ENCODE measurements around the gene FANCD2.

- TF ChIP-seq, protein P1, sequence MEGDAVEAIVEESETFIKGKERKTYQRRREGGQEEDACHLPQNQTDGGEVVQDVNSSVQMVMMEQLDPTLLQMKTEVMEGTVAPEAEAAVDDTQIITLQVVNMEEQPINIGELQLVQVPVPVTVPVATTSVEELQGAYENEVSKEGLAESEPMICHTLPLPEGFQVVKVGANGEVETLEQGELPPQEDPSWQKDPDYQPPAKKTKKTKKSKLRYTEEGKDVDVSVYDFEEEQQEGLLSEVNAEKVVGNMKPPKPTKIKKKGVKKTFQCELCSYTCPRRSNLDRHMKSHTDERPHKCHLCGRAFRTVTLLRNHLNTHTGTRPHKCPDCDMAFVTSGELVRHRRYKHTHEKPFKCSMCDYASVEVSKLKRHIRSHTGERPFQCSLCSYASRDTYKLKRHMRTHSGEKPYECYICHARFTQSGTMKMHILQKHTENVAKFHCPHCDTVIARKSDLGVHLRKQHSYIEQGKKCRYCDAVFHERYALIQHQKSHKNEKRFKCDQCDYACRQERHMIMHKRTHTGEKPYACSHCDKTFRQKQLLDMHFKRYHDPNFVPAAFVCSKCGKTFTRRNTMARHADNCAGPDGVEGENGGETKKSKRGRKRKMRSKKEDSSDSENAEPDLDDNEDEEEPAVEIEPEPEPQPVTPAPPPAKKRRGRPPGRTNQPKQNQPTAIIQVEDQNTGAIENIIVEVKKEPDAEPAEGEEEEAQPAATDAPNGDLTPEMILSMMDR (IDR thresholded peaks at IDR 0.05) = no peak
- TF ChIP-seq, protein P2, sequence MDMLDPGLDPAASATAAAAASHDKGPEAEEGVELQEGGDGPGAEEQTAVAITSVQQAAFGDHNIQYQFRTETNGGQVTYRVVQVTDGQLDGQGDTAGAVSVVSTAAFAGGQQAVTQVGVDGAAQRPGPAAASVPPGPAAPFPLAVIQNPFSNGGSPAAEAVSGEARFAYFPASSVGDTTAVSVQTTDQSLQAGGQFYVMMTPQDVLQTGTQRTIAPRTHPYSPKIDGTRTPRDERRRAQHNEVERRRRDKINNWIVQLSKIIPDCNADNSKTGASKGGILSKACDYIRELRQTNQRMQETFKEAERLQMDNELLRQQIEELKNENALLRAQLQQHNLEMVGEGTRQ (IDR thresholded peaks at IDR 0.05; ENCODE audit: borderline replicate concordance, low read depth, low read length) = no peak
Measured at GRCh38 chr3:10081871-10082270, 55.6 kb downstream of the FANCD2 start.
